Measurements from ENCODE around the gene UTP4.
"Not testable (repeated sequence)": the region's sequence is repeated elsewhere in the genome, so short reads cannot be mapped to it uniquely, and the experiment has no call there.

UTP4 gene

DNA sequence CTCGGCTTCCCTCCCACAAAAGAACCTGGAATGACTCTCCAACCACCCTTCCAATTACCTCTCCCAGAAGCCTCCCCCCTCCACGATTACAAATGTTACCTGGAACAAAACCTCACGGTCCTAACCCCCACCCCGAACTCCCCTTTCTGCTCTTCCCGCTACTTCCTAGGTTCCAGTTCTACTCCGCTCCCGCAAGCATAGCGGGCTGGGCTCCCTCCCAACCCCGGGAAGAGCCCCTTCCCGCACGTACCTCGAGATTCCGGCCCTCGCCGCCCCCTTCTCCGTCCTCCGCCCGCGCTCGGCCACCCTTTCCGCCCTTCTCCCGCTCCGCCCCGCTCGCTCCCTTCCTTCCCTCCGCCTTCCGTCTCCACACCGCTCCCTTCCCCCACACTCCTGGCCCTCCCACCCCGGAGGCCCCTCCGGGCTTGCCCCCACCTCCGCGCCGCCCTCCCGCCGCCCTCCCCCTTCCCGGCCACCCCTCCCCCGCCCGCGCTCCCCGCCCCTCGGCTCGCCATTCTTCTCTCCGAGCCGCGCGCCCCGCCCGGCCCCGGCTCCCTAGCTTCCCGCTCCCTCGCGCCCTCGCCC is 518 bp upstream of the UTP4 start:
- peak overlapping the region; percentile 97 for H3K4me3 ChIP-seq (ENCODE audit: low read depth, low read length)
- H4K12ac ChIP-seq (ENCODE audit: low read depth, low read length), result peak overlapping the region; percentile 100
- peak overlapping the region; percentile 99 for H3K9ac ChIP-seq (ENCODE audit: low read length)
- peaks cover 14% of the 10 kb centered on the region for H3K79me1 ChIP-seq (ENCODE audit: low read length)
- H3K4me1 ChIP-seq (ENCODE audit: control insufficient read depth in 1 of 2, insufficient read depth in 2 of 2, low read length in 2 of 2), result no peaks in the 10 kb centered on the region
- no CpG with 5 or more reads among the region's 53 CpGs for WGBS (ENCODE audit: extremely low coverage, insufficient coverage, insufficient read length)
- H3K23ac ChIP-seq (ENCODE audit: low read length), result peak overlapping the region; percentile 16
- no peaks in the 10 kb centered on the region for H3K9me3 ChIP-seq (ENCODE audit: insufficient read depth, low read depth, low read length)
- peak overlapping the region; percentile 99 for H2BK120ac ChIP-seq (ENCODE audit: insufficient read depth, low read length, poor library complexity)
- peak; percentile 16 to 60 for DNase-seq
- peaks cover 21% of the 10 kb centered on the region for H3K79me2 ChIP-seq (ENCODE audit: control insufficient read depth, insufficient read depth, low read length, poor library complexity)
- H3K14ac ChIP-seq (ENCODE audit: low read length), result peak overlapping the region; percentile 100
- H3K4ac ChIP-seq (ENCODE audit: low read depth, low read length), result peak overlapping the region; percentile 97
- peak overlapping the region; percentile 98 for H2AFZ ChIP-seq (ENCODE audit: insufficient read depth, low read length, poor library complexity)
- no peaks in the 10 kb centered on the region for H3K27me3 ChIP-seq (ENCODE audit: insufficient read depth, low read length)
- H3K18ac ChIP-seq (ENCODE audit: low read length), result peak overlapping the region; percentile 100
- H4K91ac ChIP-seq (ENCODE audit: low read depth, low read length), result peak overlapping the region; percentile 100
- H3K4me2 ChIP-seq (ENCODE audit: low read length), result peak overlapping the region; percentile 85
- peak overlapping the region; percentile 30 for H2BK12ac ChIP-seq (ENCODE audit: low read length)
- peaks cover 6 to 7% of the 10 kb centered on the region in 2 experiments for H3K36me3 ChIP-seq (ENCODE audit: control insufficient read depth in 1 of 2, insufficient read depth in 2 of 2, low read length in 2 of 2)
- H4K8ac ChIP-seq (ENCODE audit: low read depth, low read length), result peak overlapping the region; percentile 99
- H2BK5ac ChIP-seq (ENCODE audit: low read depth, low read length, poor library complexity), result peak overlapping the region; percentile 99
- peak overlapping the region; percentile 96 for H2AK5ac ChIP-seq (ENCODE audit: low read length)
- H3K27ac ChIP-seq (ENCODE audit: low read depth, low read length), result peak overlapping the region; percentile 99

DNA sequence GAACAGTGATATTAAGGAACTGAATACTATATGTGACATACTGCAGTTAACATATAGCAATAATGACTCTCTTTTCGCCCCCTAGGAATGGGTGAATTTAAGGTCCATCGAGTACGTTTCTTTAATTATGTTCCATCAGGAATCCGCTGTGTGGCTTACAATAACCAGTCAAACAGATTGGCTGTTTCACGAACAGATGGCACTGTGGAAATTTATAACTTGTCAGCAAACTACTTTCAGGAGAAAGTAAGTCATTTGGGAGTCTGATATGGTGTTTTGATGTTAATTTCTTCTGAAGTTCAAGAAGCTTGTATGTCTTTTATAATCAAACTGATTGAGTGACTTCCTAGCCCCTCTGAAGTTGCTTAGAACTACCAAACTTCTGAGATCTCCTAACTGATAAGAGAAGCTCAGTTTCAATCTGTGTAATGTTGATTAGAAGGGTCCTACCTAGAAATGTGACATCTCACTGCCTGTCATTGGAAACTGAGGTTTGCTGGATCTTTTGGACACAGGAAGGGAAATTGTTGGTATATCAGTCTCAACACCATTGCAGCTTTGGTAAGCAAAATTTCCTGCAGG is 1.0 kb downstream of the UTP4 start:
- no peak overlapping the region for H3K14ac ChIP-seq (ENCODE audit: low read length)
- H3K27me3 ChIP-seq (ENCODE audit: insufficient read depth, low read length), result no peaks in the 10 kb centered on the region
- H2AK5ac ChIP-seq (ENCODE audit: low read length), result no peak overlapping the region
- no peak overlapping the region for H3K4me3 ChIP-seq (ENCODE audit: low read depth, low read length)
- H3K23ac ChIP-seq (ENCODE audit: low read length), result no peak overlapping the region
- H2BK12ac ChIP-seq (ENCODE audit: low read length), result no peak overlapping the region
- H2BK5ac ChIP-seq (ENCODE audit: low read depth, low read length, poor library complexity), result no peak overlapping the region
- WGBS (ENCODE audit: extremely low coverage, insufficient coverage, insufficient read length), result no CpG with 5 or more reads among the region's 5 CpGs
- H4K91ac ChIP-seq (ENCODE audit: low read depth, low read length), result no peak overlapping the region
- peak overlapping the region; percentile 98 for H3K4ac ChIP-seq (ENCODE audit: low read depth, low read length)
- no peak overlapping the region for H3K27ac ChIP-seq (ENCODE audit: low read depth, low read length)
- H3K18ac ChIP-seq (ENCODE audit: low read length), result no peak overlapping the region
- peaks cover 8 to 13% of the 10 kb centered on the region in 2 experiments for H3K36me3 ChIP-seq (ENCODE audit: control insufficient read depth in 1 of 2, insufficient read depth in 2 of 2, low read length in 2 of 2)
- peaks cover 14% of the 10 kb centered on the region for H3K79me1 ChIP-seq (ENCODE audit: low read length)
- H3K4me2 ChIP-seq (ENCODE audit: low read length), result peak overlapping the region; percentile 84
- no peak for DNase-seq
- no peak overlapping the region for H2AFZ ChIP-seq (ENCODE audit: insufficient read depth, low read length, poor library complexity)
- peaks cover 21% of the 10 kb centered on the region for H3K79me2 ChIP-seq (ENCODE audit: control insufficient read depth, insufficient read depth, low read length, poor library complexity)
- H4K8ac ChIP-seq (ENCODE audit: low read depth, low read length), result no peak overlapping the region
- no peak overlapping the region for H2BK120ac ChIP-seq (ENCODE audit: insufficient read depth, low read length, poor library complexity)
- no peak overlapping the region for H4K12ac ChIP-seq (ENCODE audit: low read depth, low read length)
- no peaks in the 10 kb centered on the region for H3K9me3 ChIP-seq (ENCODE audit: insufficient read depth, low read depth, low read length)
- H3K4me1 ChIP-seq (ENCODE audit: control insufficient read depth in 1 of 2, insufficient read depth in 2 of 2, low read length in 2 of 2), result no peaks in the 10 kb centered on the region
- peak overlapping the region; percentile 12 for H3K9ac ChIP-seq (ENCODE audit: low read length)

DNA sequence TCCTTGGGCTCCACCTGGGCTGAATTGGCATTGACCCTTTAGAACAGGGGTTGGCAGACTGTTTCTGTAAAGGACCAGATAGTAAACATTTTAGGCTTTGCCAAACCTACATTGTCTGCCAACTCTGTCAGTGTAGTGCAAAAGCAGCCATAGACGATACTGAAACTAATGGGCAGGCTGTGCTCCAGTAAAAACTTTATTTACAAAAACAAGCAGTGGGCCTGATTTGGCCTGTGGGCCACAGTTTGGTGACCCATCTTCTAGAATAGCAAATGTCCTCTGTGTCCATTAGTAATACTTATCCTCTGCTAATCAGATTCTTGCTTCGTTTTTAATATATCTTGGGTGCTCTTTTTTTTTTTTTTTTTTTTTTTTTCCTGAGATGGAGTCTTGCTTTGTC is 6.2 kb downstream of the UTP4 start:
- no CpG with 5 or more reads among the region's 2 CpGs for WGBS (ENCODE audit: extremely low coverage, insufficient coverage, insufficient read length)
- no peak overlapping the region for H3K18ac ChIP-seq (ENCODE audit: low read length)
- peaks cover 4% of the 10 kb centered on the region for H3K79me2 ChIP-seq (ENCODE audit: control insufficient read depth, insufficient read depth, low read length, poor library complexity)
- H4K91ac ChIP-seq (ENCODE audit: low read depth, low read length), result no peak overlapping the region
- H3K36me3 ChIP-seq (ENCODE audit: control insufficient read depth in 1 of 2, insufficient read depth in 2 of 2, low read length in 2 of 2), result peaks cover 20 to 39% of the 10 kb centered on the region in 2 experiments
- no peaks in the 10 kb centered on the region for H3K9me3 ChIP-seq (ENCODE audit: insufficient read depth, low read depth, low read length)
- no peak overlapping the region for H3K9ac ChIP-seq (ENCODE audit: low read length)
- H2BK120ac ChIP-seq (ENCODE audit: insufficient read depth, low read length, poor library complexity), result no peak overlapping the region
- no peaks in the 10 kb centered on the region for H3K4me1 ChIP-seq (ENCODE audit: control insufficient read depth in 1 of 2, insufficient read depth in 2 of 2, low read length in 2 of 2)
- no peak overlapping the region for H3K23ac ChIP-seq (ENCODE audit: low read length)
- DNase-seq, result no peak
- H2BK5ac ChIP-seq (ENCODE audit: low read depth, low read length, poor library complexity), result no peak overlapping the region
- no peak overlapping the region for H3K4ac ChIP-seq (ENCODE audit: low read depth, low read length)
- no peak overlapping the region for H2BK12ac ChIP-seq (ENCODE audit: low read length)
- no peaks in the 10 kb centered on the region for H3K27me3 ChIP-seq (ENCODE audit: insufficient read depth, low read length)
- H4K12ac ChIP-seq (ENCODE audit: low read depth, low read length), result no peak overlapping the region
- no peak overlapping the region for H3K4me2 ChIP-seq (ENCODE audit: low read length)
- no peak overlapping the region for H3K4me3 ChIP-seq (ENCODE audit: low read depth, low read length)
- no peak overlapping the region for H3K27ac ChIP-seq (ENCODE audit: low read depth, low read length)
- H4K8ac ChIP-seq (ENCODE audit: low read depth, low read length), result no peak overlapping the region
- no peak overlapping the region for H2AFZ ChIP-seq (ENCODE audit: insufficient read depth, low read length, poor library complexity)
- H3K14ac ChIP-seq (ENCODE audit: low read length), result no peak overlapping the region
- no peak overlapping the region for H2AK5ac ChIP-seq (ENCODE audit: low read length)
- H3K79me1 ChIP-seq (ENCODE audit: low read length), result no peaks in the 10 kb centered on the region

DNA sequence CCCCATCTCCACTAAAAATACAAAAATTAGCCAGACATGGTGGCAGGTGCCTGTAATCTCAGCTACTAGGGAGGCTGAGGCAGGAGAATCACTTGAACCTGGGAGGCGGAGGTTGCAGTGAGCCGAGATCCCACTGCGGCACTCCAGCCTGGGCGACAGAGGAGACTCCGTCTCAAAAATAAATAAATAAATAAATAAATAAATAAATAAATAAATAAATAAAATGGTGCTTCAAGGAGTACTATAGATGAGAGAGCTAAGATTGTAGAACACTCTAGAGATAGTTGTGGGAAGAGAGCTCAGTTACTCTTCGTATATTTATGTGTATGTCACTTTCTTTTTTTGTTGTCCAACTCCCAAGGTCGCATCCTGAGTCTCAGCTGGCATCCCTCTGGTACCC is 7.0 kb downstream of the UTP4 start:
- H3K9me3 ChIP-seq (ENCODE audit: insufficient read depth, low read depth, low read length); DNase-seq; H3K79me1 ChIP-seq (ENCODE audit: low read length); H3K9ac ChIP-seq (ENCODE audit: low read length); H2AFZ ChIP-seq (ENCODE audit: insufficient read depth, low read length, poor library complexity); H4K91ac ChIP-seq (ENCODE audit: low read depth, low read length); H2BK120ac ChIP-seq (ENCODE audit: insufficient read depth, low read length, poor library complexity); H3K18ac ChIP-seq (ENCODE audit: low read length); H2AK5ac ChIP-seq (ENCODE audit: low read length); H4K12ac ChIP-seq (ENCODE audit: low read depth, low read length); H3K27ac ChIP-seq (ENCODE audit: low read depth, low read length); H3K4me3 ChIP-seq (ENCODE audit: low read depth, low read length); H3K4ac ChIP-seq (ENCODE audit: low read depth, low read length); H3K27me3 ChIP-seq (ENCODE audit: insufficient read depth, low read length); H2BK5ac ChIP-seq (ENCODE audit: low read depth, low read length, poor library complexity); H3K79me2 ChIP-seq (ENCODE audit: control insufficient read depth, insufficient read depth, low read length, poor library complexity); H3K14ac ChIP-seq (ENCODE audit: low read length); H2BK12ac ChIP-seq (ENCODE audit: low read length); H3K23ac ChIP-seq (ENCODE audit: low read length); H3K4me1 ChIP-seq (ENCODE audit: control insufficient read depth in 1 of 2, insufficient read depth in 2 of 2, low read length in 2 of 2); H3K4me2 ChIP-seq (ENCODE audit: low read length); H4K8ac ChIP-seq (ENCODE audit: low read depth, low read length): not testable (repeated sequence)
- WGBS (ENCODE audit: extremely low coverage, insufficient coverage, insufficient read length), result no CpG with 5 or more reads among the region's 7 CpGs
- H3K36me3 ChIP-seq (ENCODE audit: control insufficient read depth in 1 of 2, insufficient read depth in 2 of 2, low read length in 2 of 2), result peaks cover 22 to 43% of the 10 kb centered on the region in 2 experiments
